ENCODE data around the gene FBXW11.

GRCh38 chr5:171899792-171900191 lies 106.6 kb downstream of the FBXW11 start:
- TF ChIP-seq RNF2 (IDR thresholded peaks at IDR 0.05; ENCODE audit: borderline replicate concordance, low read depth, low read length, missing control alignments, poor library complexity, severe bottlenecking), result no peak
- TF ChIP-seq, protein P1, sequence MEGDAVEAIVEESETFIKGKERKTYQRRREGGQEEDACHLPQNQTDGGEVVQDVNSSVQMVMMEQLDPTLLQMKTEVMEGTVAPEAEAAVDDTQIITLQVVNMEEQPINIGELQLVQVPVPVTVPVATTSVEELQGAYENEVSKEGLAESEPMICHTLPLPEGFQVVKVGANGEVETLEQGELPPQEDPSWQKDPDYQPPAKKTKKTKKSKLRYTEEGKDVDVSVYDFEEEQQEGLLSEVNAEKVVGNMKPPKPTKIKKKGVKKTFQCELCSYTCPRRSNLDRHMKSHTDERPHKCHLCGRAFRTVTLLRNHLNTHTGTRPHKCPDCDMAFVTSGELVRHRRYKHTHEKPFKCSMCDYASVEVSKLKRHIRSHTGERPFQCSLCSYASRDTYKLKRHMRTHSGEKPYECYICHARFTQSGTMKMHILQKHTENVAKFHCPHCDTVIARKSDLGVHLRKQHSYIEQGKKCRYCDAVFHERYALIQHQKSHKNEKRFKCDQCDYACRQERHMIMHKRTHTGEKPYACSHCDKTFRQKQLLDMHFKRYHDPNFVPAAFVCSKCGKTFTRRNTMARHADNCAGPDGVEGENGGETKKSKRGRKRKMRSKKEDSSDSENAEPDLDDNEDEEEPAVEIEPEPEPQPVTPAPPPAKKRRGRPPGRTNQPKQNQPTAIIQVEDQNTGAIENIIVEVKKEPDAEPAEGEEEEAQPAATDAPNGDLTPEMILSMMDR (IDR thresholded peaks at IDR 0.05; ENCODE audit: control extremely low read depth in 1 of 3, insufficient read depth in 1 of 3, low read depth in 1 of 3, low read length in 3 of 3), result no peak
- TF ChIP-seq HDAC2 (IDR thresholded peaks at IDR 0.05; ENCODE audit: borderline replicate concordance in 1 of 2, low read depth in 2 of 2, low read length in 2 of 2), result no peak
- no peak for TF ChIP-seq EZH2 (IDR thresholded peaks at IDR 0.05; ENCODE audit: low read depth, low read length, severe bottlenecking)
- no peak for TF ChIP-seq KDM1A (IDR thresholded peaks at IDR 0.05; ENCODE audit: borderline replicate concordance, low read length)
- no peak for TF ChIP-seq RAD21 (IDR thresholded peaks at IDR 0.05 in 1 of 2, conservative IDR thresholded peaks at IDR 0.05 in 1 of 2; ENCODE audit: low read depth in 2 of 2, low read length in 2 of 2)
- TF ChIP-seq EP300 (IDR thresholded peaks at IDR 0.05; ENCODE audit: borderline replicate concordance in 1 of 2, low read depth in 2 of 2, low read length in 2 of 2), result no peak

Measured in H1 (cell line).